HG03565 (cell line): ENCODE measurements around the gene FAXC.

Source experiments
- ATAC-seq: cut with Tn5 transposase; IDR thresholded peaks from one replicate; pipeline ENCODE4 v1.9.1; 2021; ENCODE audit warnings: mild to moderate bottlenecking, moderate library complexity; ENCODE audit not compliant: unreplicated experiment

Gene FAXC

DNA sequence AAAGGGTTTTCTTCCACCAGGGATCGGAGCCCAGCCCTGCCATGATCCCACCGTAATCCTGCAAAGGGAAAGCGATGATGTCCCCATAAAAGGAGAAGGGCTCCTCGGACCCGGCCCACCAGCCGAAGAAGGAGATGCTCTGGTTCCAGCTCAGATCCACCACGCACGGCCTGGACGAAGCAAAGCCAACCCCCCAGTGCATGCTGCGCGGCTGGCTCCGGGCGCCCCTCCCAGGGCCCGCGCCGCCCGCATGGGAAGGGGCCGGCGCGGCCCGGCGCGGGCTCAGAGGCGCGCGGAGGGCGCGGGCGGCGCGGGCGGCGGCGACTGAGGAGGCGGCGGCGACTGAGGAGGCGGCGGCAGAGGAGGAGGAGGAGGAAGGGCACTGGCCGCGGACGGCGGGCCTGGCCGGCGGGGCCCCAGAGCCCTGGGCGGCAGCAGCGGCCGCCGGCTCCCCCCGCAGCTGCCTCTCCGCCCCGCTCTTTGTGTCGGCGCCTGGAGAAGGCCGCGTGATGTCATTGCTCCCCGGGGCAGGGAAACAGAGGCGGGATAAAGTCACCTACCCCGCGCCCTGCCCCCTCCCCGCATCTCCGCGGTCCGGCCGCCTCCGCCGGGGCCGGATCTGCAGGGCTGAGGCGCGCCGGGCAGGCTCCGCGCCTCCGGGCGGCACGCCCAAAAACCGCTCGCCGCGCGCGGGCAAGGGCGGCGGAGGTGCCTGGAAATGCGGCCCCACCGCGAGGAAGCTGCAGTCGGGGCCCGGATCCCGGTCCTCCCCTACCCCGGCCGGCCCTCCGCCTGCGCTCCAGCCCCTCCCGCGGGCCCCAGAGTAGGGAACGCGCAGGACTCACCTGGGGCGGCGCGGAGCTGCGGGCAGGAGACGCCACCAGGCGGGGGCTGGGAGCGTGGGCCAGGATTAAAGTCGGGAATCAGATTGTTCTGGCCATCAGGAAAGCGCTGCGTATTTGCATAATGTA lies at the start of gene FAXC:
TSS of gene FAXC (minus strand) at position 504 of the 971 bp plus-strand sequence. CDS start at position 202, 302 bp downstream.
- ATAC-seq, result peak; percentile 39

DNA sequence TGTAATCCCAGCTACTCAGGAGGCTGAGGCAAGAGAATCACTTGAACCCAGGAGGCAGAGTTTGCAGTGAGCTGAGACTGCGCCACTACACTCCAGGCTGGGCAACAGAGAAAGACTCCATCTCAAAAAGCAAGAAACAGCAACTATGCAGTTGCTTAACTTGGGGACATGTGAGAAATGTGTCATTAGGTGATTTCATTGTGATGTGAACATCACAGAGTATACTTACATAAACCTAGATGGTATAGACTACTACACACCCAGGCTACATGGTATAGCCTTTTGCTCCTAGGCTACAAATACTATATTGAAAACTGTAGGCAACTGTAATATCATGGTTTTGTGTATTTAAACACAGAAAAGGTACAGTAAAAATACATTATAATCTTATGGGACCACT lies 47.8 kb upstream of the FAXC start:
- no peak for ATAC-seq

DNA sequence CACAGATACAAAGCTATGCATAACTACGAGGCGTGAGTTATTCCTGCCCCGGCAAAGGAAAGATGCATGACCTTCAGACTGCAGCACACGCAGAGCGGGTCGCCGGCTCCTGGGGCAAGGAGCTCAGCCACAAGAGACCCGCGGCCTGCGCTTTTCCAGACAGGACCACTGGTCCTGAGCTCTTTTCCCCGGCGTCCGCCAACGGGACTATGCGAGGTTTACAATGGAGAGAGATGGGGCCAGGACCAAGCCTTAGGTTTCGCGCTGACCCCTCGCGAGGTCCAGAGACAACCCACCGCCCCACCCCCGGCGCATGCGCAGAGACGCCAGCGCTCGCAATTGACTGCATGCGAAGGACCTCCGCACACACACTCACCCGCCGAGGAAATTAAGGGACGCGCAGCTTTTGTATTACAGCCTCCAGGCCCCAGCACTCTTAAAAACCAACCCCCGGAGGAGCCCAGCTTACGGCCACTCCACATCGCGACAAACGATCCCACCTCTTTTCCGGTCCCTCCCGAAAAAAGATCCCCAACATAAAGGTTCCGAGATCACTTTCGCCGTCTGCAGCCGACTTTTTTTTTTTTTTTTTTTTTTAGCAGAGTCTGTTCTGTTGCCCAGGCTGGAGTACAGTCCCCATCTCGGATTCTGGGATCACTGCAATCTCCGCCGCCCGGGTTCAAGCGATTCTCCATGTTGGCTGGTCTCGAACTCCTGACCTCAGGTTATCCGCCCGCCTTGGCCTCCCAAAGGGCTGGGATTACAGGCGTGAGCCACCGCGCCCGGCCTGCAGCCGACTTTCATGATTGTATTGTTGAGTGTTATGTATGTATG lies 44.4 kb upstream of the FAXC start, which contains the start of gene COQ3:
TSS of gene COQ3 (minus strand) at position 498 of the 834 bp plus-strand sequence. CDS start at position 482, 16 bp downstream.
- ATAC-seq, result peak; percentile 58

DNA sequence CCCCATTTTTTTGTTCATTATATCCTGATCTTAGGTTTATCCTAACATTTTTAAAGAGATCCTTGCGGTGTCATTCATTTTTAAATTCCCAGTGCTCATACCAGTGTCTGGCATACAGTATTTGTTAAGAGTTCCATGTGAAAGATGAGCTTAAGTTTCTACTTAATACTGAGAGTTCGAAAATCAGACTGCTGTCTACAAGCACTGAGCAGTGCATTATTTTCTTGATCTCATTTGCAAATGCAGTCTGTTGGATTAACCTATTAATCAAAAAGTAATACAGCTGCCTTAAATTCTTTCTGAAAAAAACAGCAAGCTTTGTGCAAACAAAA lies 43.9 kb upstream of the FAXC start:
- ATAC-seq, result peak; percentile 21

DNA sequence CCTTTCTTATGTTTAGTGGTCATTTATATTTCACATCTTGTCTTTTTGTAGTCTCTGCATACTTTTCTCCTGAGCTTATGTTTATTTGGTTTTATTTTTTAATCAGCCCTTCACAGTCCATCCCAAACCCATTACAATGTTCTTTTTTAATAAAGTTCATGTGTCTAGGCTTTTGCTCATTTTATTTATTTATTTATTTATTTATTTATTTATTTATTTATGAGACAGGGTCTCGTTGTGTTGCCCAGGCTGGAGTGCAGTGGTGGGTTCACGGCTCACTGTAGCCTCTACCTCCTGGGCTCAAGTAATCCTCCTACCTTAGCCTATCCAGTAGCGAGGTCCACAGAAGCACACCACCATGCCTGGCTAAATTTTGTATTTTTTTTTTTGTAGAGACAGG lies 41.4 kb upstream of the FAXC start:
- ATAC-seq, result no peak

DNA sequence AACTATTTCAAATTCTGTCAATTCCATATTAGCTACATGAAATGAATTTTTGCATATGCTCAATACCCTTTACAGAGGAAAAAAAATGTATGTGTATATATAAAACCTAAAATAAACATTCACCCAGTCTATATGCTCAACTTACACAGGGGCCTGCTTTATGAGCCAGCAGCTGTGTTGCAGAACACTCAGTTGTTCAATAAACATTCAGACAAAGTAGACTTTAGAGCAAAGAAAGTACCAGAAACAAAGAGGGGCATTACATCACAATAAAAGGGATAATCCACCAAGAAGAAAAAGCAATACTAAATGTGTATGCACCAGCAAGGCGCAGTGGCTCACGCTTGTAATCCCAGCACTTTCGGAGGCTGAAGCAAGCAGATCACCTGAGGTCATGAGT lies 35.0 kb upstream of the FAXC start:
- ATAC-seq, result no peak

DNA sequence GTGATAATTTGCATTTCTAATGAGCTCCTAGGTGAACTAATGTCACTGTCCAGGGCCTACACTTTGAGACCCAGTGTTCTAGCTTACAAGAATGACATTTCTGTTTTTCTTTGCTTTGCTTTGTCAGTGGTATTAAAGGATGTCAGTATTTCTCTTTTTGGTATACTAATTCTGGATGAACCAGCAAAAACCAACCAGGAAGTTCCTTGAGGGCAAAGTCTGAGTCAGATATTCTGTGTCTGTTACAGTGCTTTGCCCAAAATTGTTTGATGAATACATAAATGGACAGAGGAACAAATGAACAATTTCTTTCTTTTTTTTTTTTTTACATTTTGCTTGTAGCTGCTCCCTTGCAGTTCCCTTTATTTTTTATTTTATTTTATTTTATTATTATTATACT lies 29.2 kb upstream of the FAXC start:
- ATAC-seq, result no peak

DNA sequence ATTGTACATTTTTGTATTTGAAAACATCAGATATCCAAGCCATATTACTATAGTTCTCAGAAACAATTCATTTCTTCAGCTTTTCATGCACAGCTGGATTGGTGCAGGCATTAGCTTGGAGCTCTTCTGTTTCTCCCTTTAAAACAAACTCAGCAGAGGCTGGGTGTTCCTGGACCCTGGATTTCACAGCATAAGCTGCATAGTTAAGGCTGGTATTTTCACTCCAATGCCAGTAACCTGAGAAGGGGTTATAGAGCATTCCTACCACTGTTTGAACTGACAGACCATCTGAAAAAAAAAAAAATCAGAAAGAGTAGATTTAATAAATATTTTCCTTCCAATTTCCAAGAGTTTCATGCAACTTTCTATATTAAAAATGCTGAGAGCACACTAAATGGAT lies 20.1 kb upstream of the FAXC start:
- ATAC-seq, result no peak

DNA sequence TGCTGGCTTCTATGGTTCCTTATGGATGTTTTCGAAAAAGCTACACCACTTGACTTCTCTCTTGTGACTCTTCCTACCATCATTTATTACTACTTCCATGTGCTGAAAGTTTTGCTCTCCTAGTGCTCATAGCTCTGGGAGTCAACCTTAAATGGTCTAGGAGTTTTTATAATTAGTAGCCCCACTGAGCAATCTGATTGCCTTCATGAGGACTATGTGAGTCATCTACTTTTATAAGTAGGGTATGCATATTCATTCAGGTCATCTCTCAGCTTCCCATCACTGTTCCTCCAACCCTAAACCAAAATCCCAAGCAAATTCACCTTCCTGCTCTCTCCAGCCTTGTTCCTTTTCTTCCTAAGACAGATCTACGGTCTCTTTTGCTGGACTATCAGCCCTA lies 17.4 kb upstream of the FAXC start:
- ATAC-seq, result no peak

DNA sequence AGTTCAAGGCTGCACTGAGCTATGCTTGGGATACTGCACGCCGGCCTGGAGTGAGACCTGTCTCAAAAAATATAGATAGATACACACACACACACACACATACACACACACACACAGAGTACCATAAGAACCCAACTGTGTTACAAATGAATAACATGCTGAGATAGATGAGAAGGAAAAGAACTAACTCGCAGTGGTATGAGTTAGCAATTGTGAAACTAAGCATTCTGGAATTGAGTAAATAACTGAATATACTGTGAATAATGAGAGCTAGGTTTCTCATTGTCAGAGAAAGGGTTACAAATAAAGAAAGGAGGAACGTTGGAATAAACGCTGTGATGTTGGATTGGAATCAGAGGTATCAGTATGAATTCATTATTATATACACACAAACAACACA lies 14.6 kb upstream of the FAXC start:
- peak; percentile 97 for ATAC-seq

DNA sequence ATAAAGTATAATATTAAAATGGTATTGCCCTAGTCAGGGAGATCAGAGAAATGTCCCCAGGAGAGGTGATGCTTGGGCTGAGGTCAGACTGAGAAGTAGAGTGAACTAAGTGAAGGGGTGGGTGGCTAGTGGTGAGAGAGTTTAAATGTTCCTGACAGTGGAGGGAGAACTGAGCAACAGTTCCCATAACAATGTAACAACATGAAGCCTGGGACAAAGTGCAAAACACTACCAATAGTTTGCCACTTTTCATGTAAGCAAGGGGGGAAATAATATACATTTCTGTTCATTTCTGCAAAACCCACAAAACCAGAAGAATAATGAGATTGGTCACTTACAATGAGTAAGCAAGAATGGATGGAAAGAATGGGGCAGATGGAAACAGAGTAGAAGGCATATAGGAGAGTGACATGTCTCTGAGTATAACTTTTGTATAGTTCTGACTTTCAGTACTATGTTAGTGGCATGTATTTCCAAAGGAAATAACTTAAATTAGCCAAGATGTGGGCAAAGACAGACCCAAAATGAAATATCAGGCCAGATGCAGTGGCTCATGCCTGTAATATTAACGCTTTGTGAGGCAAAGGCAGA lies 13.3 kb upstream of the FAXC start:
- no peak for ATAC-seq

DNA sequence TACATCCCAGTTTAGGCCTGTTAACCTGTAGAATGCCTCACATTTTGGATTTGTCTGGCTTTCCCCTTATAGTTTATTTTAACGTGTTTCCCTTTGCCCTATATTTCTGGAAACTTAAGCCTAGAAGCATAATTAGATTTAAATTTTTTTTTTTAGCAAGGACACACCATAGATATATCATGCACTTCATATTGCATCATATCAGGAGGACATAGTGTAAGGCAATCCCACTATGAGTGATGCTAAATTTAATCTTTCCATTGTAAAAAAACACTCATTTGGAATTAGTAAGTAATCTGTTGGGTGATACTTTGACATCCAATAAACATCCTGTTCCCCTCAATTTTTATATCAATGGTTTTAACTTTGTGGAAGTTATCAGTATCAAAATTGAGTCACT lies 10.3 kb upstream of the FAXC start:
- no peak for ATAC-seq

DNA sequence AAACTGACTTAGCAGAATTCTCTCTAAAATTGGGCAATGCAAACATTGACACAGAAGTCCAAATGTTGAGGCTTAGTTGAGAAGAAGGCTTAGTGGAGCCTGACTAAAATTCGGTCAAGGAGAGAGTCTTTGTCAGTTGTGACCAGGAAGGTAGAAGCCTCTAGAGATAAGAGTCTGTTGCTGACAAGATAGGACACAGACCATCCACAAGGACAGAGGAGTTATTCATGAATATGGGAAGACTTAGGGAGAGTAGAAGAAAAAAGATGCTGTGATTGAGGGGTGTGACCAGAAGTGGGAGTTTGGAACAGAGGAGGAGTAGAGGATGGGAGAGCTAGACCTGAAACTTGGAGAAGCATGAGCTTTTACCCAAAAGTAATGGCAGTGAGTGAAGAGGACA lies 7.2 kb upstream of the FAXC start:
- ATAC-seq, result no peak

DNA sequence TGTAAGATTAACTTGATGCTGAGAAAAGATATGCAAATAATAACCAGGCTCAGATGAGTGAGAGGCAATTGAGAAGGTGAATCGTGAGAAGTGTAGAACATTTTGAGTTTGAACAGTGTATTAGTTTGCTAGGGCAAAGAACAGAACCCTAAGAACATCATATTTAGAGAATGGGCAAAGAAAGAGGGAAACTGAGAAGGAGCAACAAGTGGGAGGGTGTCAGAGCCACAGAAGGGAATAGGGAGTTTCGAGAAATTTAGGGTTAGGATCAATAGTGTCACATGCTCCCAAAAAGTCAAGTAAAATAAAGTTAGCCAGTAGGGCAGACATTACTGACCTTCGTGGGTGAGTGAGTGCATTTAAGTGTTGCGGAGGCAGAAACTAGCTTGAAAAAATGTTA lies 5.5 kb upstream of the FAXC start:
- no peak for ATAC-seq

DNA sequence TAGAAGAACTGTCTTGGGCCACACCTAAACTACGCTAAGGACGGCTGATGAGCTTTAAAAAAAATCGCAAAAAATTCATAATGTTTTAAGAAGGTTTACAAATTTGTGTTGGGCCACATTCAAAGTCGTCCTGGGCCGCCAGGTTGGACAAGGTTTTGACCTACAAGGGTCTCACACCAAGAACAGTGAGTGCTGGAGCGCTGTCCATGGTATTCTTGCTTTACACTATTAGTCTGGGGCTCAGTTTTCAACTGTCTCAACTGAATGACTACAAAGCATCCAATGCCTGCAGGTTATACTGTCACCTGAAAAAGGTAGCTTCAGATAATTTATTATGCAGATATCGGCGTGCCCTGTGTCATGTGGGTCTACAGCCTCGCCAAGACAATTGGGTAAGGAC lies 3.7 kb upstream of the FAXC start:
- ATAC-seq, result no peak

DNA sequence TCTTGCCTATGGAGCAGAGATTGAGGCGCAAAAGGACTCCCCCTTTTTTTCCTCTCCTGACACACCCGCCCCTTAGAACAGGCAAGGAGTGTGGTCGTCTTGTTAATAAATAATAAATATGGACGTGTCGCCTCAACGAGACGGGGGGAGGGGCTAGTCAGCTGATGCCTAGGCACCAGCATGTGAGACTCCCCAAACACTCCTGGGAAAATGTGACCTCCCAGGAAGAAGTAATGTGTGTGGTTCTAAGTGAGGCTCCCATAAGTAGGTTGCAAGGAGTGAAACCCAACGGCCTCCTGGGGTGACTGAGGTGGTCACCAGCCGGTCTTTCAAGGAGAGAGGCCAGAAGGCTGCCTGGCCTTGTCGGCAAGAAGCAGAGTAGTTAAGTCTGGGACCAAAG lies 1.1 kb upstream of the FAXC start:
- no peak for ATAC-seq

DNA sequence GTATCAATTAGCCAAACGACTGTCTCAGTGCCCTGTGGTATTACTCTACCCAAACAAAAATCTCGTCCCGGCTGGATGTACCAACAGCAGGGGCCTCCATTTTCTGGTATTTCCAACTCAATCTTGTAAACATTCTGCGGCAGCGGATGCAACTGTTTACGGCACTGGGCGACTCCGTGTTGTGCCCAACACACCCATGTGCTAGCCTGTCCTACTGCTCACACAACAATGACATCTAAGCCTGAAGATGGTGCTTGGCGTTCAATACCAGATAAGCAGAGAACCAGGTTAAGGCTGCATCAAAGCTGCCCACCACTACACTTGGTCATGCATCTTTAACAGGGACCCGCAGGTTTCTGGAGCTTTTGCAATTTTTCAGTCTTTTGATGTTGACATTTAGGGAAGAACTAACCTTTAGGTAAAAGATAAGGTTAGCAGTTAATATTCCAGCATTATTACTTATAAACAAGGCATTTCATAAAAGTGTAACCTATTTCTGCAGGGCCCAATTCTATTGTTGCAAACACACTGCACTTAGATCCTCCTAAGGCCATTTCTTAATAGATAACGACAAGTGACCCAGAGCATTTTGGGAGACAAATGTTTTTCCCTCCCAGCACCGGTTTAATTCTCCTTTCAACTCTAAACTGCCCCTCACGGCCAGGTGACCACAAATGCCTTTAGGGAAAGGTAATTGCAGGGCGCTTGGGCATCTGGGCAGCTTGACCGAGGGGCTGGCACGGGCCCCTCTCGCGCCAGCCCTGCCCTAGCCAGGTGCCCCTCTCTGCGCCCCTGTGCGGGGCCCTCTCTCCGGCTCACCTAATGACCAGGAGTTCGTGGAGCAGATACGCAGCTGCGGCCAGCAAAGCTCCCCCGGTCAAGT lies 945 bp downstream of the FAXC start:
- no peak for ATAC-seq

DNA sequence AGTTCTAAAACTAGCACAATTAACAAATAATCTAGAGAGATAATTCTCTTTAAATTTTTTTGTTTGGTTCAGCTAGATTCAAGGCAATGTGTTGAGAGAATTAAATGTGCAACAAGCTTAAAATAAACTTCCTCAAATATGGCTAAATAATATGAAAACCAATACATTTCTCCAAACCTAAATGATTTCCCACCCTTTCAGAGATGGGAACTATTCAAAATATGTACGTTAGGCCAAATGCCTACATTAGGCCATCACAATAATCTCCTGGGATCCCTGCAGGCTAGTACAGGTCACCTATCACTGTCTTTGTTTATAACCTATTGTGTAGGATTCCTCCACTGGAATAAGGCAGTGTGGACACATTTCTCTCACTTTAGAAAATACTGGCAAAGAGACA lies 1.7 kb downstream of the FAXC start:
- no peak for ATAC-seq

DNA sequence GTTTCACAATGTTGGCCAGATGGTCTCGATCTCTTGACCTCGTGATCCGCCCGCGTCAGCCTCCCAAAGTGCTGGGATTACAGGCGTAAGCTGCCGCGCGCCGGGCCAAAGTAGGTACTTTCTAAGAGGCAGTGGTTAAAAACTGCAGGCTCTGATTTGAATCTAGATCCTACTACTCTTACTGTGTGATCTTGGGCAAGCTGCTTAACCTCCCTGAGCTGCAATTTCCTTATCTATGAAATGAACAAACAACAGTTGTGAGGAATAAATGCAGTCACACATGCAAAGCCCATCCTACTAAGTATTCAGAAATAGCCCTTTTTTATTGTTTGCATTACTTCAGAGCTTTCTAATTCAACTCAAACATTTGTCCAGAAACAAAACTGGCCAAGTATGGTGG lies 2.9 kb downstream of the FAXC start:
- ATAC-seq, result no peak

DNA sequence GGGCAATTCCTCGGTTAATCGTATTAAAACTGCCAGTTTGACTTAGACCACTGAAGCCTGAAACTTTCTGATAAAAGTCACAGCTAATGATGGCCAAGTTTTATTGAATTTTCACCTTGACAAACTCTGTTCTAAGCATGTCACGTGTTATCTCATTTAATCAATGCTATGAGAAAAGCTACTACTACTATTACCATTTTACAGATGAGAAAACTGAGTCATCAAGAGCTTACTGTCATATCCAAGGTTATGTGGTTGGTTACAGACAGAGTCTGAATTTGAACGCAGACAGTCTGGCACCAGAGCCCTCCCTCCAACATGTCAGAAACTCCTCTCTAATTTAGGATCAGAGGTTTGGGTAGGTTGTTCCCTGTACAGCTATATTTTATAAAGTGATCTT lies 4.3 kb downstream of the FAXC start:
- ATAC-seq, result no peak

DNA sequence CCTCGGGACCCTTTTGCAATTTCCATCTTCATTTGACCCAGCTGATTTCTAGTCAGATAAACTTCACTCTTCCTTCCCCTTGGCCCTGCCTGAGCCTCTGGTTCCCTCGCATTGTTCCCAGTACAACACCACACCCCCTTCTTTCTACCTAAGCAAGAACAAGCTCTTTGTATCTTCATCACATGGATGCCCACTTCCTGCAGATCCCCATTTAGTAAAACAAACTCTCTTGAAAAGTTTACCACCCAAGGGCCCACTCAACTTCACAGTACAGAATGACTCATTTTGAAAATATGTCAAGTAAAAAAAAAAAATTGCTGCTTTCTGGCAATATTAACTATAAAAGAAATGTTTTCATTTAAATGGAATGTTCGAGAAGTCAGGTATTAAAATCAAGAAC lies 5.2 kb downstream of the FAXC start:
- ATAC-seq, result no peak
